GM12865 (cell line): ENCODE data around the gene KRTAP10-5.

Experiments used
- DNase-seq: peaks from one replicate; pipeline ENCODE4 v3.0.0; 2010; ENCODE audit warnings: low read depth
- H3K4me3 ChIP-seq: 2 replicates; pipeline ENCODE4 v1.5.1; 2011; ENCODE audit warnings: mild to moderate bottlenecking, low read depth, low read length, control low read depth
- TF ChIP-seq, protein P1 (sequence below): IDR thresholded peaks from 2 replicates; pipeline ENCODE4 v1.5.1; 2011; ENCODE audit warnings: low read length, control low read depth, low read depth, inconsistent platforms; ENCODE audit not compliant: insufficient read depth; ENCODE audit errors: missing control alignments

The KRTAP10-5 gene

DNA sequence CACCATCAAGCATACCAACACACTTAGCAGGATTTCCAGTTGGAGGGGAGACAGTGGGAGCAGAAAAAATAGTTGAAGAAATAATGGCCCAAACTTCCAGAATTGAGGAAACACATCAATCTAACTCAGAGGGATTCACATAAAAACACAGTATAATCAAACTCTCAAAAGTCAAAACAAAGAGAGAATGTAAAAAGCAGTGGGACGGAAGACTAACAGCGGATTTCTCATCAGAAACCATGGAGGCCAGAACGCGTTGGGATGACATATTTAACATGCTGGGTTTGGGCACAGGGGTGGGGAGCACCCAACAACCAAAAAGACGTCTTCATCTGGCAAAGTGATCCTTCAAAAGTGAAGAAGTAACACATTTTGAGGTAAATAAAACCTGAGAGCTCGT is 39.5 kb upstream of the KRTAP10-5 start:
- DNase-seq, result no peak
- no peak overlapping the region for H3K4me3 ChIP-seq
- TF ChIP-seq, protein P1, sequence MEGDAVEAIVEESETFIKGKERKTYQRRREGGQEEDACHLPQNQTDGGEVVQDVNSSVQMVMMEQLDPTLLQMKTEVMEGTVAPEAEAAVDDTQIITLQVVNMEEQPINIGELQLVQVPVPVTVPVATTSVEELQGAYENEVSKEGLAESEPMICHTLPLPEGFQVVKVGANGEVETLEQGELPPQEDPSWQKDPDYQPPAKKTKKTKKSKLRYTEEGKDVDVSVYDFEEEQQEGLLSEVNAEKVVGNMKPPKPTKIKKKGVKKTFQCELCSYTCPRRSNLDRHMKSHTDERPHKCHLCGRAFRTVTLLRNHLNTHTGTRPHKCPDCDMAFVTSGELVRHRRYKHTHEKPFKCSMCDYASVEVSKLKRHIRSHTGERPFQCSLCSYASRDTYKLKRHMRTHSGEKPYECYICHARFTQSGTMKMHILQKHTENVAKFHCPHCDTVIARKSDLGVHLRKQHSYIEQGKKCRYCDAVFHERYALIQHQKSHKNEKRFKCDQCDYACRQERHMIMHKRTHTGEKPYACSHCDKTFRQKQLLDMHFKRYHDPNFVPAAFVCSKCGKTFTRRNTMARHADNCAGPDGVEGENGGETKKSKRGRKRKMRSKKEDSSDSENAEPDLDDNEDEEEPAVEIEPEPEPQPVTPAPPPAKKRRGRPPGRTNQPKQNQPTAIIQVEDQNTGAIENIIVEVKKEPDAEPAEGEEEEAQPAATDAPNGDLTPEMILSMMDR, result no peak

DNA sequence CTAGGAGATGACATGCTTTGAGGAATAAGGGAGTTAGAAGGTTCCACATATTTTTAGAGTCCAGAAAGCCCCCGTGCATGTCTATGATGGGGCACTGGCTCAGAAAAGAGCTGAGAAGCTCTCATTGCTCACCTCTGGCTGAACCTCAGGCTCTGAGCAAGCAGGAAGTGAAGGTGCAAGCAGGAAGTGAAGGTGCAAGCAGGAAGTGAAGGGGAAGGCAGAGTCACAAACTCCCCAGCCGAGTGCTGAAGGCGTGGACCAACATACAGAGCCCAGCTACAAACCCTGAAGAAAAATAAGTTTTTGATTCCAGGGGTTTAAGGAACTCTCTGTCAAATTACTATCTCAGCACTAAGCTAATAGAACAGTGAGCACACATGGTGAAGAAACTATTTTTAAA is 38.5 kb upstream of the KRTAP10-5 start:
- TF ChIP-seq, protein P1, result no peak
- no peak overlapping the region for H3K4me3 ChIP-seq
- no peak for DNase-seq

DNA sequence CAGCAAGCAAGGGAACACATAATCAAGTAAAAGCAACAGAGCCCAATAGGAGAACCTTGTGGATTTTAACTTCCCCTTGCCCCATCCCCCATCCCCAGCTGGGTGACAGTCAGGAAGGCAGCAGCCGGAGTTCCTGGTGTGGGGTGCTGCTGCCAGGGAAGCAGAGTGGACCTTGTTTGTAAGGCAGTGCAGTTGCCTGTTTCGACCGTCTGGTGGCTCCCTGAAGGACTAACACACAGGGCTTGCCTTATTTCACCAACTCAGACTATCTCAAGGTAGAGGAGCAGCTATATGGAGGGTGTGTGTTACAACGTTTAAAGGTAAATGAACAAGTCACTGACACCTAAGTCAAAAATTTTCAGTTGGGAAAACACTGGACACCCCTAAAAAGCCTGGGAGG is 38.1 kb upstream of the KRTAP10-5 start:
- TF ChIP-seq, protein P1, result peak; percentile 13
- H3K4me3 ChIP-seq, result no peak overlapping the region
- DNase-seq, result peak; percentile 21

DNA sequence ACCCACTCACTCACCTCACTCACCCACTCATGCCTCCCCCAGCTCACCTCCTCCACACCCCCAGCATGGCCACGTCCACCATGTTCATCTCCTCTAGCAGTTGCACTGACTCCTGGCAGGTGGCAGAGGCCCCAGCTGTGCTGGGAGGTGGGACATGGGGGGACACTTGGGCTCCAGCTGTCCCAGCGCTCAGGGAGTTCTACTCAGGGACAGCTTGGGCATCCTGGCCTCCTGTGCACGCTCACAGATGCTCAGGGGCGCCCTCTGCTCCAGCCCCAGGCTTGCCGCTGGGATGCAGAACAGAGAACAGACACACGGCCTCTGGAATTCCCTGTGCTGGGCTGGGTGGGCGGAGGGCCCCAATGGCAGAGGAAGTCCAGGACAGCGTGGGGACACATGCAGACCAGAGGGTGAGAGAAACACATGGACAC is 36.7 kb upstream of the KRTAP10-5 start:
- DNase-seq, result no peak

DNA sequence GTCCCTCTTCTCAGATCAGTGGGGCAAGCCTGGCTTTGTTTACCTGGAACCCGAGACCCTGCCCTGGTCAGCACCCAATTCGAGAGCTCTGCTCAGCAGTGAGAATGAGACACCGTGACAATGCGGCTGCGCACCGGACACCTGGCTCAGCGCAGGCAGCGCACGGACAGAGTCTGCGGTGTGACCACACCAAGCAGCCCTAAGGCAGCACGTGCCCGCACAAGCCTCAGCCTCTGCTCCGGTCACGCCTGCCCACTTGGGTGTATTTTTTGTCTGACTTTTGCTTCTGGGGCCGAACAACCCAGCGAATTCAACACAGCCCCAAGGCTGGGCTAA is 36.2 kb upstream of the KRTAP10-5 start:
- no peak overlapping the region for H3K4me3 ChIP-seq
- TF ChIP-seq, protein P1, result no peak
- DNase-seq, result no peak

More for the DNA sequence above, 36.7 kb upstream of the KRTAP10-5 start:
- TF ChIP-seq, protein P1, result no peak
- H3K4me3 ChIP-seq, result no peak overlapping the region

DNA sequence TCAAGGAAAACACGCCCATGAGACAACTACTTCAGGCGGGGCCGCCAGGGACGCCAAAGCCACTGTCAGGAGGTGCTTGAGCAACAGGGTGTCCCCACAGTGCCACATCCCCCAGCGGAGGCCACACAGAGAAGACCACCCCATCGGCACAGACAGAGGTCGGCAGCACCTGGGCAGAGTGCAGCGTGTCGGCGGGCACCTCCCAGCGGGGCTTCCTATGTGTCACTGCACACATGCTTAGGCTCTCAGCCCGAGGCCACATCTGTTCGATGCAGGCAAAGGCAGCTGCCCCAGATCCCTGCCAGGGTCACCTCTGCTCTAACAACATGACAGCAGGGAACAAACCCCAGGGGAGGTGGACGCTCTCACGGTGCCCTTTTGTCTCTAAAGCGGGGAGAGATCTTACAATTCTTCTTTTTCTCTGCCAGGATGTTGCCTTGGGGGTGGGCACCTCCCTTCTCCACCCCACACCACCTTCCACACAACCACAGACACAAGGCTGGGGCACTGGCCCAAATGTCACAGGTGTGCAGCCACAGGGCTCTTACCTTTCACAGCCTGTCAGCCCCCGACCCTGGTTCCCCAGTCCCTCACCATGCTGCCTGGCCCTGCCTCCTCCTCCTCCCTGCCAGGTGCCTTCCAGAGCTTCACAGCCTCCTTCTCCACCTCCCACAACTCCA is 35.6 kb upstream of the KRTAP10-5 start:
- no peak overlapping the region for H3K4me3 ChIP-seq
- DNase-seq, result no peak
- TF ChIP-seq, protein P1, result no peak

DNA sequence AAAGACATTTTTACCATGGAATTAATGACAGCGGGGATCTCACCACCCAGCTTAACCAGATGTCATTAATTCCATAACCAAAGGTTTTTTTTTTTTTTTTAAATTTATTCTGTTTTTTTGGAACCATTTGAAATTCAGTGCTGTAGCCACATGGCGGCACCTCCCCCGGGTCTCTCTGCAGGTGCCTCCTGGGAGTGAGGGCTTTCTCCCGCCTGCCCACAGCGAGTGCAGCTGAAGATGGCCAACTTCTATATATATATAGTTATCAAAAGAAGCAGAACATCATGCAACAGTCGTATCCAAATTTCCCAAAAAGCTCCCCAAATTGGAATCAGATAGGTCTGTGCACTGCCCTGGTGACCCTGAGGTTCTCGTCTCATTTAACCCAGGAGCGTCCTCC is 35.1 kb upstream of the KRTAP10-5 start:
- H3K4me3 ChIP-seq, result no peak overlapping the region
- TF ChIP-seq, protein P1, result no peak
- DNase-seq, result no peak
